Endothelial cell (in vitro differentiated cells): ENCODE measurements around the gene MYLK2. TPM values are rescaled to one million over a fixed set of nuclear protein-coding genes. Genes with fewer than 3 reads are reported as not detected.
A peak's percentile ranks its signal among the peaks of the same experiment; 100 is the strongest.

ENCODE experiments used
- DNase-seq: peaks from one replicate; pipeline ENCODE4 v3.0.0; 2021; ENCODE audit warnings: low spot score
- H3K27ac Mint-ChIP-seq: one replicate; pipeline ENCODE4 v1.8.0; 2021; ENCODE audit warnings: mixed read lengths, inconsistent platforms; ENCODE audit not compliant: unreplicated experiment
- H3K27me3 Mint-ChIP-seq: one replicate; pipeline ENCODE4 v1.8.0; 2021; ENCODE audit warnings: mild to moderate bottlenecking, moderate library complexity, mixed read lengths, inconsistent platforms; ENCODE audit not compliant: unreplicated experiment
- H3K36me3 Mint-ChIP-seq: one replicate; pipeline ENCODE4 v1.8.0; 2021; ENCODE audit warnings: mild to moderate bottlenecking, low read depth, mixed read lengths, inconsistent platforms; ENCODE audit not compliant: unreplicated experiment
- H3K4me1 Mint-ChIP-seq: one replicate; pipeline ENCODE4 v1.8.0; 2021; ENCODE audit warnings: mild to moderate bottlenecking, mixed read lengths, inconsistent platforms; ENCODE audit not compliant: unreplicated experiment
- H3K4me3 Mint-ChIP-seq: one replicate; pipeline ENCODE4 v1.8.0; 2021; ENCODE audit warnings: mild to moderate bottlenecking, mixed read lengths, inconsistent platforms; ENCODE audit not compliant: unreplicated experiment
- H3K9me3 Mint-ChIP-seq: one replicate; pipeline ENCODE4 v1.8.0; 2021; ENCODE audit warnings: mixed read lengths, inconsistent platforms; ENCODE audit not compliant: unreplicated experiment
- CTCF ChIP-seq: fragments of 200-600 bp; sonication (generic); IDR thresholded peaks from one replicate; pipeline ENCODE4 v1.5.0; 2021; ENCODE audit warnings: antibody characterized with exemption; ENCODE audit not compliant: unreplicated experiment
- total RNA-seq: library from RNA; stranded (reverse); fragmentation: NEBNext Ultra II Directional; extraction: Animal tissue kit (Norgen Biotek cat#: 25700); gene quantifications from one replicate; pipeline ENCODE4 v1.2.1, GENCODE V29; 2021; ENCODE audit not compliant: unreplicated experiment

The MYLK2 gene
- total RNA-seq, 1 donor from 2014 or later, result 1.7 TPM

GRCh38 chr20:31875671-31876070 lies 56.5 kb downstream of the MYLK2 start:
- Mint-ChIP-seq H3K4me3 (no peak overlapping the region), H3K4me1 (peaks cover 12% of the 10 kb centered on the region), H3K36me3 (no peaks in the 10 kb centered on the region), H3K27ac (no peak overlapping the region), H3K9me3 (no peaks in the 10 kb centered on the region), H3K27me3 (peaks cover 11% of the 10 kb centered on the region)
- no peak for TF ChIP-seq CTCF
- DNase-seq, result no peak

GRCh38 chr20:31877684-31878083 lies 58.5 kb downstream of the MYLK2 start:
- Mint-ChIP-seq H3K27me3 (peaks cover 5% of the 10 kb centered on the region), H3K36me3 (no peaks in the 10 kb centered on the region), H3K4me3 (no peak overlapping the region), H3K4me1 (peaks cover 8% of the 10 kb centered on the region), H3K27ac (no peak overlapping the region), H3K9me3 (no peaks in the 10 kb centered on the region)
- DNase-seq, result no peak
- no peak for TF ChIP-seq CTCF

DNA sequence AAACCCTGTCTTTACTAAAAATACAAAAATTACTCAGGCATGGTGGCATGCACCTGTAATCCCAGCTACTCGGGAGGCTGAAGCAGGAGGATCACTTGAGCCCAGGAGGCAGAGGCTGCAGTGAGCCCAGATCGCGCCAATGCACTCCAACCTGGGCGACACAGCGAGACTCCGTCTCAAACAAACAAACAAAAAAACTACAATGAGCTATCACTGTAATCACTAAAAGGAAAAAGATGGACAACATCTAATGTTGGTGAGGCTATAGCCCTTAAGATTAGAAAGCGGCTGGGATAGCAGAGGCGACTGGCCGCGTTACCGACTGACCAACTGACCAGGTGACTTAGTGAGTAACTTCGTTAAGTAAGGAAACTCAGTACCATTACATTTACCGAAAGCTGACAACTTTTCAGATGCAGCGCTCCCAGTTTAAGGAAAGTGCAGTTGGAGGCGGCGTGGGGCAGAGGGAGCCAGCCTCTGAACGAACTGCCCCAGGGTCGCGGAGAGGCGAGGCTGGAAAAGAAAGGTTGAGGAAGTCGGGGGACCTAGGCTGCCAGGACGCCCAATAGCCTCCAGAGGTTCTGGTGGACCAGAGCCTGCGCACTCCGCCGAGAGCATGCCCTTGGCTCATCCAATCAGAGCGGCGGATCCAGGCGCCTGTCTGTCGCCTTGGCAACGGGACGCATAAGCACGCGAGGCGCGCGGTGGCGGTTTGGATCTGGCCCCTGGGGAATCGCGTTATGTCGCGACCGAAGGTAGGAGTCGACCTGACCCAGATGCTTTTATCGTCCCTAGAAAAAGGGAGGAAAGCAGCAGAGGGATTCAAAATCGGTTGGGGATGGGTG lies 60.2 kb downstream of the MYLK2 start:
- H3K9me3 Mint-ChIP-seq, result no peaks in the 10 kb centered on the region
- DNase-seq, result peak; percentile 93
- no peak for TF ChIP-seq CTCF
- peaks cover 5% of the 10 kb centered on the region for H3K27me3 Mint-ChIP-seq
- peak overlapping the region; percentile 96 for H3K4me3 Mint-ChIP-seq
- no peaks in the 10 kb centered on the region for H3K36me3 Mint-ChIP-seq
- peaks cover 8% of the 10 kb centered on the region for H3K4me1 Mint-ChIP-seq
- peak overlapping the region; percentile 95 for H3K27ac Mint-ChIP-seq

GRCh38 chr20:31881945-31882344 lies 62.8 kb downstream of the MYLK2 start:
- no peak for TF ChIP-seq CTCF

DNA sequence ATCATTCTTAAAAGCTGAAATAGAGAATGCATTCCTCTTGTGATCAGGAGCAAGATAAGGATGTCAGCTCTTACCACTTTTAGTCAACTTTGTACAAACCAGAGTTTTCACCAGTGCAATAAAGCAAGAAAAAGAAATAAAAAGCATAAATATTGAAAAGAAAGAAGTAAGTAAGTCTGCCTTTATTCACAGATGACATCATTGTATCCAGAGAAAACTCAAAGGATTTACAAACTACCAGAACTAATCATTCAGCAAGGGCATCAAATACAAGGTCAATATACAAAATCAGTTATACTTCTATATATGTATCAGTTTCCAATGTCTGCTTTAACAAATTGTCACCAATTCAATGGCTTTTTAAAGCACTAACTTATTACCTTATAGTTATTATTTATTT lies 64.7 kb downstream of the MYLK2 start:
- no peak for TF ChIP-seq CTCF
- no peak for DNase-seq
- peaks cover 3% of the 10 kb centered on the region for H3K4me1 Mint-ChIP-seq
- H3K36me3 Mint-ChIP-seq, result no peaks in the 10 kb centered on the region
- H3K4me3 Mint-ChIP-seq, result no peak overlapping the region
- H3K9me3 Mint-ChIP-seq, result no peaks in the 10 kb centered on the region
- no peak overlapping the region for H3K27ac Mint-ChIP-seq
- peaks cover 8% of the 10 kb centered on the region for H3K27me3 Mint-ChIP-seq

More at GRCh38 chr20:31881945-31882344, 62.8 kb downstream of the MYLK2 start:
- peaks cover 5% of the 10 kb centered on the region for H3K27me3 Mint-ChIP-seq
- no peaks in the 10 kb centered on the region for H3K9me3 Mint-ChIP-seq
- no peak for DNase-seq
- H3K27ac Mint-ChIP-seq, result no peak overlapping the region
- no peaks in the 10 kb centered on the region for H3K36me3 Mint-ChIP-seq
- H3K4me3 Mint-ChIP-seq, result no peak overlapping the region
- peaks cover 3% of the 10 kb centered on the region for H3K4me1 Mint-ChIP-seq
